Calu3 (cell line): ENCODE results near the gene CYP1B1. TPM values are rescaled to one million over a fixed set of nuclear protein-coding genes. Genes with fewer than 3 reads are reported as not detected.

Experiments used
- BruUV-seq: library from RNA; stranded (reverse); fragments of 400-500 nt; replicated peaks from 2 replicates; lab custom pipeline; 2021; lab: Mats Ljungman, UMichigan
- CTCF ChIA-PET: fragments of 300-600 bp; sonication (Branson Sonifier 250); formaldehyde crosslinking; loops from one replicate; lab custom pipeline; 2022; ENCODE audit warnings: antibody characterized with exemption; lab: Charles Lee
- DNase-seq: peaks from one replicate; pipeline ENCODE4 v3.0.0; 2022
- H3K27ac Mint-ChIP-seq: one replicate; pipeline ENCODE4 v1.8.0; 2022; ENCODE audit warnings: mixed read lengths; ENCODE audit not compliant: unreplicated experiment
- H3K27me3 Mint-ChIP-seq: one replicate; pipeline ENCODE4 v1.8.0; 2022; ENCODE audit warnings: mixed read lengths; ENCODE audit not compliant: unreplicated experiment
- H3K36me3 Mint-ChIP-seq: one replicate; pipeline ENCODE4 v1.8.0; 2022; ENCODE audit warnings: mild to moderate bottlenecking, moderate library complexity, mixed read lengths; ENCODE audit not compliant: insufficient read depth, unreplicated experiment
- H3K4me1 Mint-ChIP-seq: one replicate; pipeline ENCODE4 v1.8.0; 2022; ENCODE audit warnings: mild to moderate bottlenecking, low read depth, mixed read lengths; ENCODE audit not compliant: unreplicated experiment
- H3K4me3 Mint-ChIP-seq: one replicate; pipeline ENCODE4 v1.8.0; 2022; ENCODE audit warnings: mild to moderate bottlenecking, low read depth, moderate library complexity, mixed read lengths; ENCODE audit not compliant: unreplicated experiment
- H3K9me3 Mint-ChIP-seq: one replicate; pipeline ENCODE4 v1.8.0; 2022; ENCODE audit warnings: low read depth, mixed read lengths; ENCODE audit not compliant: unreplicated experiment
- intact Hi-C: fragments of 100-400 bp; cut with micrococcal nuclease; formaldehyde crosslinking; loops from one replicate; pipeline ENCODE4 v1.10.0; 2022; ENCODE audit not compliant: unreplicated experiment
- total RNA-seq: library from RNA; stranded (reverse); gene quantifications from 2 replicates; pipeline ENCODE4 v1.2.3, GENCODE V29; 2022
- TF ChIP-seq, protein P1 (sequence below): fragments of 200-600 bp; IDR thresholded peaks from one replicate; pipeline ENCODE4 v1.8.0; 2022; ENCODE audit warnings: antibody characterized with exemption; ENCODE audit not compliant: unreplicated experiment

The CYP1B1 gene
- total RNA-seq, 1 experiment from 2014 or later = 36.5 TPM

DNA sequence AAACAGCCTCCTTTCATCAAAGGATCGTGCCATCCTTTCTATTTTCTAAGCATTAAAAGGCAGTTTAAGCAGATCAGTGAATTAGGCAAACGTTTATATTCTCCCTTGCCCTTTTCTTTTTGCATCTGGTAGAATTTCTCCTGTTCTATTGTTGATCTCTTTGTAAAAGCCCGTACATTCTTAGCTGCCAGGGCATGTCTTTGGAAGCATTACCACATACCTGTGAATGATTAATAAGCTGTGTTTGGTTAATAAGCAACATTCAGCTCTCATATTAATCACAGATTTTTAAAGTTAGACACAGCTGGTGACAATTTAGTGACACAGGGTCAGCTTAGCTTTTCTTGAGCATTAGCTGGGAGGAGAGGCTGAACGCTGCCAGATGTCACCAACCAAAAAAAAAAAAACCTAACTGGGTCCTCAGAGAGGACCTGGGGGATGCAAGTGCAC lies 33.8 kb upstream of the CYP1B1 start:
- Mint-ChIP-seq H3K4me1 (peaks cover 84% of the 10 kb centered on the region), H3K9me3 (no peaks in the 10 kb centered on the region), H3K36me3 (peaks cover 15% of the 10 kb centered on the region), H3K4me3 (peak overlapping the region; percentile 55), H3K27me3 (no peaks in the 10 kb centered on the region), H3K27ac (peak overlapping the region; percentile 91)
- no TSS peak for BruUV-seq
- TF ChIP-seq, protein P1, sequence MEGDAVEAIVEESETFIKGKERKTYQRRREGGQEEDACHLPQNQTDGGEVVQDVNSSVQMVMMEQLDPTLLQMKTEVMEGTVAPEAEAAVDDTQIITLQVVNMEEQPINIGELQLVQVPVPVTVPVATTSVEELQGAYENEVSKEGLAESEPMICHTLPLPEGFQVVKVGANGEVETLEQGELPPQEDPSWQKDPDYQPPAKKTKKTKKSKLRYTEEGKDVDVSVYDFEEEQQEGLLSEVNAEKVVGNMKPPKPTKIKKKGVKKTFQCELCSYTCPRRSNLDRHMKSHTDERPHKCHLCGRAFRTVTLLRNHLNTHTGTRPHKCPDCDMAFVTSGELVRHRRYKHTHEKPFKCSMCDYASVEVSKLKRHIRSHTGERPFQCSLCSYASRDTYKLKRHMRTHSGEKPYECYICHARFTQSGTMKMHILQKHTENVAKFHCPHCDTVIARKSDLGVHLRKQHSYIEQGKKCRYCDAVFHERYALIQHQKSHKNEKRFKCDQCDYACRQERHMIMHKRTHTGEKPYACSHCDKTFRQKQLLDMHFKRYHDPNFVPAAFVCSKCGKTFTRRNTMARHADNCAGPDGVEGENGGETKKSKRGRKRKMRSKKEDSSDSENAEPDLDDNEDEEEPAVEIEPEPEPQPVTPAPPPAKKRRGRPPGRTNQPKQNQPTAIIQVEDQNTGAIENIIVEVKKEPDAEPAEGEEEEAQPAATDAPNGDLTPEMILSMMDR = no peak
- intact Hi-C loops = no loop called here
- DNase-seq = peak; percentile 29
- CTCF ChIA-PET = interaction anchor here (0.6 to 2.3 kb wide), 9 partner anchors 11 to 593 kb away, joined by 3 to 43 read pairs (median 3); partner anchors contain the start of gene CYP1B1

DNA sequence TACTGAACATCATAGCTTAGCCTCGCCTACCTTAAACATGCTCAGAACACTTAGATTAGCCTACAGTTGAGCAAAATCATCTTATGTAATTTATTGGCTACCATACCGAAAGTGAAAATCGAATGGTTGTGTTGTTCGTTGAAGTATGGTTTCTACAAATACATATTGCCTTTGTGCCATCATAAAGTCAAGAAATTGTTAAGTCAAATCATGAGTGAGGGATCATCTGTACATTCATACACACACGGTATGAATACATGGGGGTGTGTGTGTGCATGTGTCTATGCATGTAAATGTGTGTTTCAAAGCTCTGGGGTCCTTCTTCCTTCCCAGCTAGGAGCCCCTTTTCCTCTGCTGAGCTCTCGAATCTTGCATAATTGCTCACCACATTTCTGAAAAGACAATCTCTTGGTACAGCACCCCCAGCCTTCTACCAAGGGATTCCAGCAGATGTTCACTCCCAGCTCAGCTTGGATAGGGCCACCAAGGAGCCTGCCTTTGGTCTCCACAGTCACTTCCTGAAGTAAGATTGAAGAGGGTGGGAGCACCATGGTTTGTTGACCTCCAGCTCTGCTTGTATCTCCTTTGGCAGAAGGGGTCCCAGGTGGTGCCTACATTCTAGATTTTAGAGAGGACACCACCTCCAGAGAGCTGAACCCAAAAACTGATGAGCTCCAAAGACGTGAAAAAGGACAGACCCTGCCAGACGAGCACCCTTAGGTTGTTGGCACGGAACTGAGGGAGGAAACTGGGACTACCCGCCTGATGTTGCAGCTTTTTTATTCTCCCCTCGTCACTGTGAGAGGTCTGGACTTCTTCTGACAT lies 33.2 kb upstream of the CYP1B1 start:
- peak overlapping the region; percentile 91 for H3K27ac Mint-ChIP-seq
- peak; percentile 24 for DNase-seq

DNA sequence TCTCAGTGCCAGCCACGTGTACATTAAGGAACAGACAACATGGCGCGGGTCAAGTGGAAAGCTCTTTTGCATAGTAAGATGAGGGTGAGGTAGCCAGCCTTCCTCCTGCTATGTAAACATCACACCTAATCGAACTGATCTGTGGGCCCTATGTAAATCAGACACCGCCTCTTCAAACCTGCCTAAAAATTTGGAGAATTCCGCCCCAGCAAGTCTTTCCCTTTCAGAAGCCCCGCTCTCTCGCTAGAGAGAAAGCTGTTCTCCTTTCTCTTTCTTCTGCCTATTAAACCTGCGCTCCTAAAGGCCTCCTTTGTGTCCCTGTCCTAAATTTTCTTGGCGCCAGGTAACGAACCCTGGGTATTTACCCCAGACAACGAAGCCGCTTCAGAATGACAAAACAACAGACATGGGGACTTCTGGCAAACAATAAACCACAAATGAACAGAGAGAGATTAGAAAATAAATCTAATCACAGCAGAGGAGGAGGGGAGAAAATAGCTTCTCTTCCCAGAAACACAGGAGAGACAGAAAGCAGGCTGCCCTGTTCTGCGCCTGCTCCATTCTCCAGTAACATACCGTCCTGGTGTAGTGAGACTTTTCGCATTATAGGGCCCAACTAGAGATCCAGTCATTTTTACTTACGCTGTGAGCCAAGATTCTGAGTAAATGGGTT lies 31.9 kb upstream of the CYP1B1 start:
- Mint-ChIP-seq H3K27me3 (no peaks in the 10 kb centered on the region), H3K4me3 (no peak overlapping the region), H3K27ac (peak overlapping the region; percentile 62), H3K36me3 (peaks cover 15% of the 10 kb centered on the region), H3K4me1 (peaks cover 65% of the 10 kb centered on the region), H3K9me3 (no peaks in the 10 kb centered on the region)
- TF ChIP-seq, protein P1 = no peak
- intact Hi-C loops = no loop called here
- DNase-seq = no peak
- CTCF ChIA-PET = interaction anchor here (2.3 kb wide), 1 partner anchor 167 kb away, joined by 11 read pairs; no protein-coding TSS in a partner anchor
- BruUV-seq = no TSS peak

More for the DNA sequence above, 33.2 kb upstream of the CYP1B1 start:
- intact Hi-C loops = no loop called here
- peak overlapping the region; percentile 55 for H3K4me3 Mint-ChIP-seq
- TF ChIP-seq, protein P1 = no peak
- peaks cover 15% of the 10 kb centered on the region for H3K36me3 Mint-ChIP-seq
- peaks cover 77% of the 10 kb centered on the region for H3K4me1 Mint-ChIP-seq
- H3K9me3 Mint-ChIP-seq = no peaks in the 10 kb centered on the region
- H3K27me3 Mint-ChIP-seq = no peaks in the 10 kb centered on the region
- TSS peak; percentile 97 for BruUV-seq
- CTCF ChIA-PET = interaction anchor here (0.7 to 2.3 kb wide), 8 partner anchors 11 to 594 kb away, joined by 3 to 43 read pairs (median 4); partner anchors contain the start of gene CYP1B1

DNA sequence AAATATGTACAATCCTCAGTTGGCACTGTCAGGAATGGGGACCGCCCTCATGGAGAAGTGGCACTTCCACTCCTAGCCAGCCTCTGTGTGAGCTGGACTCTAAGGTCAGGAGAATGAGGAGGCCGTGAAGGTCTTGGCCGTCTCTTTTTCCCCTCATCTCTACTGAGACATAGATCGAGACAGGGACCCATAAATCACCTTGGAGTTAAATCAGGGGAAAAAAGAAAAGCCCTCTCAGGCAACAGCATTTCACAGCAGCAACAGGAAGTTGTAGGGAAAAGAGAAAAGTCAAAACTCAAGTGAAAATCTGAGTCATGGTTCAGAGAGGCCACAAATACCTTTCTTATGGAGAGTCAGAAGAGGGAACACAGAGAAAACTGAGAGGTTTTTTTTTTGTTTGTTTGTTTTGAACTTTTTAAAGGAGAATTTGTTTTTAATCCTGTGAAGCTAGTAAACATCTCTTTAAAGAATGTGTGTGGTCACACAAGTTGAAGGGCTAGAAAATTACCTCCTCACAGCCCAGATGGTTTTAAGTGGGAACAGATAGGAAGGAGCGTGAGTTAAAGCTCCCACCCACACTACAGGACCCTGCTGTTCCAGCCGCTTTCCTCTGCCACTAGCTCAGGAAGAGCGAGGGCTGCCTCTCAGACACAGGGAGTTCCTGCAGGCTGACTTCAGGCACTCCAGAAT lies 30.6 kb upstream of the CYP1B1 start:
- H3K36me3 Mint-ChIP-seq = peaks cover 15% of the 10 kb centered on the region
- DNase-seq = no peak
- no peak overlapping the region for H3K4me3 Mint-ChIP-seq
- no TSS peak for BruUV-seq
- CTCF ChIA-PET = interaction anchor here (0.7 kb wide), 1 partner anchor 30 kb away, joined by 3 read pairs; no protein-coding TSS in a partner anchor
- H3K27ac Mint-ChIP-seq = peak overlapping the region; percentile 69
- H3K9me3 Mint-ChIP-seq = no peaks in the 10 kb centered on the region
- intact Hi-C loops = no loop called here
- peaks cover 59% of the 10 kb centered on the region for H3K4me1 Mint-ChIP-seq
- H3K27me3 Mint-ChIP-seq = no peaks in the 10 kb centered on the region
- TF ChIP-seq, protein P1 = no peak
